GM18520 (cell line): Measurements from ENCODE around the gene ZNF3.

Source experiments
- ATAC-seq: cut with Tn5 transposase; IDR thresholded peaks from one replicate; pipeline ENCODE4 v1.9.1; 2021; ENCODE audit not compliant: unreplicated experiment

The ZNF3 gene

DNA sequence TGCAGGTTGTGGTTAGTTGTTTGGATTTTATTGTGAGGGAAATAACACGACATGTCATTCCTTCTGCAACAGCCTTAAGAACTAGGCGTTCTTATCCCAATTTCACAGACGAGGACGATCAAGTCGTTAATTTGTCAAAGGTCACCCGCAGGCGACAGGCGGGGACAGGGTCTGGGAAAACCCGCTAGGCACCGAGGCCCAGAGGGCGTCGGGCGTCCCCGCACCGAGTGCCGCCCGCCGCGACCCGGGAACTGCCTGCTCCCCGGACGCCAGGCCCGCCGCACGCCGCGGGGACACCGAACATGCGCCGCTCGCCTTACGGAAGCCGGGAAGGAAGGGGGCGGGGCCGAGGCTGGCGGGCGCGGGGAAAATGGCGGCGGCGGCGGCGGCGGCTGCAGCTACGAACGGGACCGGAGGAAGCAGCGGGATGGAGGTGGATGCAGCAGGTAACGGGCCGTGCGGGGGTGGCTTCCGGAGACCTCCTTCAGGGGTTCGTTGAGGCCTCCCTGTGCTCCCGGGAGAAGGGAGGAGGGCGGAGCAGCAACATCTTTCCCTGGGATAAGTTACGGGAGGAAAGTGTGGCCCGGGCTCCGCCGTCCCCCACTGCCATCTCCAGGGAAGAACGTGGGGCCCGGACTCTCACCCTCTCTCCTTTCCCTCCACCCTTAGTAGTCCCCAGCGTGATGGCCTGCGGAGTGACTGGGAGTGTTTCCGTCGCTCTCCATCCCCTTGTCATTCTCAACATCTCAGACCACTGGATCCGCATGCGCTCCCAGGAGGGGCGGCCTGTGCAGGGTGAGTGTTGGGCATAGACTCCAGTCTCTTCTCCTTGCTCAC is 7.3 kb upstream of the ZNF3 start, which contains the start of gene COPS6:
COPS6 (plus strand) TSS at position 349 of the 837 bp plus-strand sequence; CDS start at position 371, 22 bp downstream.
- ATAC-seq, result no peak

DNA sequence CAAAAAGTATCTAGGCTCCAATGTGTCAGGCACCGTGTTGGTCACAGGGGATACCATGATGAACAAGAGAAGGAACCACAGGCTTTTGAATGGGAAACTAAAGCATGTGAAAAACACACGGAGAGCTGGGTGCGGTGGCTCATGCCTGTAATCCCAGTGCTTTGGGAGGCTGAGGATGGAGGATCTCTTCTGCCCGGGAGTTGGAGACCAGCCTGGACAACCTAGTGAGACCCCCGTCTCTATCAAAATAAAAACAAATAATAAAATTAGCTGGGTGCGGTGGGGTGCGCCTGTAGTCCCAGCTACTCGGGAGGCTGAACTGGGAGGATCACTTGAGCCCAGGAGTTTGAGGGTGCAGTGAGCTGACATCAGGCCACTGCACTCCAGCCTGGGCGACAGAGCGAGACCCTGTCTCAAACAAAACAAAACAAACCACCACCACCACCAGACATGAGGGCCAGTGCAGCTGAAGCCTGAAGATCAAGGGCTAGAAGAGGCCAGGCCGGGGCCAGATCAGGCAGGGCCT is 6.6 kb upstream of the ZNF3 start:
- no peak for ATAC-seq

DNA sequence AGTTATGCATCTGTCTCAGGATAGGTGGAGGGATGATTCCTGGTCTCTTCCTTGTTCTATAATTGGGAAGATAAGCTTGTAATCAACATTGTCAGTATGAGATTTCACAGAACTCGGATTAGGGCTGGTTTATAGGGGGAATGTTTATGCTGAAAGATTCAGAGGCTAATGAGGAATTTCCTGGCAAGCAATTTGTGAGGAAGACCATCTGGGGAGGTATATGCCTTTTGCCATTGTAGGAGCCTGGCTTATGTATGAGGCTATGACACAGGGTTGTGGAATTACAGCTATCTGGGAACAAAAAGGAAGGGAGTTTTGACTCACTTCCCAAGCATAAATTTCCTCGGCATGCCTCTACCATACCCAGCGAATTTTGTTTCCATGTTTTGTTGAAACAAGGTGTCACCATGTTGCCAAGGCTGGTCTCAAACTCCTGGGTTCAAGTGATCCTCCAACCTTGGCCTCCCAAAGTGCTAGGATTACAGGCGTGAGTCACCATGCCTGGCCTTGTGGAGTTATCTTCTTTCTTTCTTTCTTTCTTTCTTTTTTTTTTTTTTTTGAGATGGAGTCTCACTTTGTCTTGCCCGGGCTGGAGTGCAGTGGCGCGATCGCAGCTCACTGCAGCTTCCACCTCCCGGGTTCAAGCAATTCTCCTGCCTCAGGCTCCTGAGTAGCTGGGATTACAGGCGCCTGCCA is 5.7 kb upstream of the ZNF3 start:
- ATAC-seq, result no peak

DNA sequence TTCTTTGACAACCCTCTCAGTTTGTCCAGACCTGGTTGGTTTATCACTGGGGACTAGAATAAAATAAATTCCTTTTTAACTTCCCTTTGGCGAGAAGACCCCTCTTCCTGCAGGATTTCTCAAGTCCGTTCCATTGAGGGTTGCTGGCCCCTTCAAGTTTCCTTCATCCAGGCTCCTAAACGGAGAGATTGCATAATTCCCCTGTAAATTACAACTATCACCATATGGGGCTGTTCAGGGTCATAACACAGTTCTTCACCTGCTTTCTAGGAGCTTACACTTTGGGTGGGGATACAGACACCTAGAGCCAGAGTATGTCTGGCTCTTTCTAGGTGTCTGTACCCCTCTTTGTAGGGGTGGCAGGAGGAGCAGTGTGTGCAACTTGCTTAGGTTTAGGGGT is 4.0 kb upstream of the ZNF3 start:
- ATAC-seq, result no peak

DNA sequence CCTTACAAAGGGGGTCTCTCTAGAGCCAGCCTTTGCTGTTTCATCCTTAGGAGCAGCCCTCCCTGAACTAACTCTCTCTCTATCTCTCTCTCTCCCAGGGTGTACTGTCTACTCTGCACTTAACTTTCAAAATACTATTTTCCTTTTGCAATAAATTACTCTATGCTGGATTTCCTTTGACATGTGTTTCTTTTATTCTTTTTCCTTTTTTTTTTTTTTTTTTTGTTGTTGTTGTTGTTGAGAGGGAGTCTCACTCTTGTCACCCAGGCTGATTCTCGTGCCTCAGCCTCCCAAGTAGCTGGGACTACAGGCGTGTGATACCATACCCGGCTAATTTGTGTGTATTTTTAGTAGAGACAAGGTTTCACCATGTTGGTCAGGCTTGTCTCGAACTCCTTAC is 1.5 kb upstream of the ZNF3 start:
- no peak for ATAC-seq

DNA sequence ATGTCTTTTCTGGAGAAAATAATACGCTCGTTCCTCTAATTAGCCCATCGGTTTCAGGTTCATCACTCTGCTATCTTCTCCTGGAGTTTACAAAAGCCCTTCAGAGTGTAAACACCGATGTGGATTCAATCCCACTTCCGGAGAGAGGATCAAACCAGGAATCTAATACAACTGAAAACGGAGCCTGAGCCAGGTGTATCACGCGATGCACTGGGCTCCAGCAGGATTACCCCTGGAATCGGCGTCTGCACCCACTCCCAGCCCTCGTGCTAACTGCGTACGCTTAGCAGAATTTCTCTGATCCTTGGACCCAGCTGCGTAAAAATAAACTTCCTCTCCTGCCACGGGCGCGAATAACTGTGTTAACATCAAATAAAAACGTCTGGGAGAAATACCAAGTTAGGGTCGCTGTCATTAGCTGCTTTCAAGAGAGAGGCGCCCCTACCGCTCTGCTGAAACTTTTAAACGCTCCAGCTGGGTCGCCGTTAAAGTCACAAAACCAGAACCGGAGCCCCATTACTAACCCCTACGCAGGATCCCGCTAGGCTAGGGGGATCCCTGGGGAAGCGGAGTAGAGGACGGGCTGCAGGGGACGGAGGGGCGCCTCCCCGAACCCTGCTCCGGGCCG is 502 bp downstream of the ZNF3 start:
- ATAC-seq, result no peak

DNA sequence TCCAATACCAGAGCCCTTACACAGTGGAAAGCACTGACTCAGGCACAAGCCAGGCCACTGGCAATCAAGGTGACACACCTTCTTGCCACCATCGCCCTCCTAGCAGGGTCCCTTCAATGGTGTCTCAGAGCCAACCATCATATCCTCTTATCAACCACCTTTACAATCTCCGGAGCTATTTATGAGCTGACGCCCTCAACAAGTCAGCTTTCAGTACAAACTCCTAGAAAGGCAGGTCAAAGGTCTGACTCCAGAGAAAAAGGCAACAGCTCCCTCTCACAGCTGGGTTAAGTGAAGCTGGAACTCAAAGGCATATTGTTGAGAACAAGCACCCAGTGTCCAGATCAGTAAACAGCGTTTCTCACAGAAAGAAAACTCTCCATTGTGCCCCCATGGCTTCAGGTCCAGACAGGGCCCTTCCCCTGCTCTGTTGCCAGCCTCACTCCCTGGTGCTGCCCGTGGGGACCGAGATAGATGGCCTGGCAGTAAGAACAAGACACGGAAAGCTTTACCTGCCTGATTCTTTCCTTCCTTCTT is 2.4 kb downstream of the ZNF3 start:
- no peak for ATAC-seq

DNA sequence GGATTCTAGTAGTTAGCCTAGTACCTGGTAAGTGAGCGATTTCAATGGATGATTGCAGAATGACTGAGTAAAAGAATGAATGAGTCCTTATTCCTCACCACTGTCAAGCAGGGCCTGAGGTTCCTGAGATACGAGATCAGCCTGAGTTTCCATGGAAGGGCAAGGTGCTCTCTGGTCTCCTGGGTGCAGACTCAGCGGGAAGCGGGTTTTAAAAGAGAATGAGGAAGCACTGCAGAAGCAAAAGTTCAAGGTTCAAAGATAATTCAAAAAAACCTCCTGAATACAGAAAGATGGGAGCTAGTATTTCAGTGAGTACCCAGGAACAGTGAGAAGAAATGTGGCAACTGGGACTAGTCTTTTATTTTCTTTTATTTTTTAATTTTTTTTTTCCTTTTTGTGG is 4.3 kb downstream of the ZNF3 start:
- ATAC-seq, result no peak

DNA sequence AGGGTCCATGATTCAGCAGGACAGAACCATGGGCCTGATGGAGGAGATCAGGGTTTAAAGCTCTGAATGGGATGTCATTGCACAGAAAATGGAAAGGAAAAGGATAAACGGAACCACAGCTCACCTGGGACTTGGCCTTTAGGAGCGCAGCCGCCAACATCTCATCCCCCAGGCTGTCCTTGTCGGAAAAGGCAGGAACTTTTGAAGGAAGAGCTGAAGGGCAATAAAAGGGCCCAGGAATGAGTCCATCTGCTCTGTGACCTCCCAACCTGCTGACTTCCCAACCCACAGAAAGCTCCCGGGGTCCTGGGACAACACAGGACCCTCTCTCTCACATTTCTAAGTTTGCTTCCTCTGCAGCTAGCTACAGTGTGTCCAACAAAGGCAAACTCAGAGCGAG is 6.1 kb downstream of the ZNF3 start:
- no peak for ATAC-seq

DNA sequence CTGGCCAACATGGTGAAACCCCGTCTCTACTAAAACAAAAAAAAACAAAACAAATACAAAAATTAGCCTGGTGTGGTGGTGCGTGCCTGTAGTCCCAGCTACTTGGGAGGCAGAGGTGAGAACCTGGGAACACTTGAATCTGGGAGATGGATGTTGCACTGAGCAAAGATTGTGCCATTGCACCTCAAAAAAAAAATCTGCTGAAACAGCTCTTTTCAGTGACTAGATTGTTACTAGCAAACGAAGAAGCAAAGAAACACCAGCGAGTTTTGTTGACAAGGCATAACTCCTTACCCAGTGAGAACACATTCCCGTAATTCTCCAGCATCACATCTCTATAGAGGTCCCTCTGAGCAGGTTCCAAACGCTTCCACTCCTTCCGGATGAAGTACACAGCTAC is 6.7 kb downstream of the ZNF3 start:
- ATAC-seq, result no peak

DNA sequence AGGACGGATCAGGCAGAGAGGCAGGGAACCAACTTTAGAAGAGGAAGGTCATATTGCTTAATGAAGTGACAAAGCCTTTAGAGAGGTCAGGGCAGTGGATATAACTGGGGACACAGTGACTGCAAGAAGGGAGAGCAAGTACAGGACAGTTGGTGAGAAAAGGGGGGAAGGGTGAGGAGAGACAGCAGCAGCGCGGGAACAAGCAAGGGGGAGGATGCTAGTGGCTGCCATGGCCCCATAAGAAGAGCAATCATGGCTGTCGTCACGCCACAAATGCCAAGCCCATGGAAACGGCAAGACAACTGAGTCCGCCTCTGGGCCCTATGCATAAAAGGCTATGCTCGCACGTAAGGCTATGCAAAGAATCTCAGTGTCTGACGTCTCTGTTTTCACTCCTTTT is 9.1 kb downstream of the ZNF3 start:
- no peak for ATAC-seq

DNA sequence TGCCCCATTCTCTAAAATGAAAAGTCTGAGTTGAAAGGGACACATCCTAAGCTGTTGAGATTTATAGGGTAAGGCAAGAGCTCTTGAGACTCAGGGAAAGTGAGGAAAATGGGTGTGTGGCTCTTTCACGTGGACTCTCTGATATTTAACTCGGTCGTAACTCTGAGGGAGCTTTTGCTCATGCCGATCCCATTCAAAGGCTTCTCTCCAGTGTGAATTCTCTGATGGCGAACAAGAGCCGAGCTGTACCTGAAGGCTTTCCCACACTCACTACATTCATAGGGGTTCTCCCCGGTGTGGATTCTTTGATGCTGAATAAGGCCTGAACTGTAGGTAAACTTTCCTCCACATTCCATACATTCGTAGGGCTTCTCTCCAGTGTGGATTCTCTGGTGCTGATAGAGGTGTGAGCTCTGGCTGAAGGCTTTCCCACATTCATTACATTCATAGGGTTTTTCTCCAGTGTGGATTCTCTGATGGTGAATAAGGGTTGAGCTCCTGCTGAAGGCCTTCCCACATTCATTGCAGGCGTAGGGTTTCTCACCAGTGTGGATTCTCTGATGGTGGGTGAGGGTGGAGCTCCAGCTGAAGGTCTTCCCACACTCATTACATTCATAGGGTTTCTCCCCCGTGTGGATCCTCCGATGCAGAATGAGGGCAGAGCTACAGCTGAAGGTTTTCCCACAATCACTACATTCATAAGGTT is 10.4 kb downstream of the ZNF3 start:
- ATAC-seq, result no peak

DNA sequence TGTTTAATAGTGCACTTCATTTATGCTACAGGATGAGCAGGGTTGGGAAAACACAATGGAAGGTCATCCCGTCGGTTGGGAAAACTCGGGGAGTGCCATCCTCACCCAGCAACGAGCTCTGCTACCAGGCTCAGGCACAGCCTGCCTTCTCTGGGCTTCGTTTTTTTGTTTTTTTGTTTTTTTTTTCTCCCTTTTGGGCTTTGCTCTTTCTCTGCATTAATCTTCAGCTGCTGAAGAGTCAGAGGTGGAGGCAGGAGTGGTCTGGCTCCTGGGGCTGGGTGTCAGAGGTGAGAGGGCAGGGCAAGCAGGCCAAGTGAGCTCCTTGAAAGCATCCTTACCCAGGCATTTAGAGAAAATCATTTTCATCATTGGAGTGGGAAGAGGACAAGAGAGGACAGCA is 11.5 kb downstream of the ZNF3 start:
- no peak for ATAC-seq

DNA sequence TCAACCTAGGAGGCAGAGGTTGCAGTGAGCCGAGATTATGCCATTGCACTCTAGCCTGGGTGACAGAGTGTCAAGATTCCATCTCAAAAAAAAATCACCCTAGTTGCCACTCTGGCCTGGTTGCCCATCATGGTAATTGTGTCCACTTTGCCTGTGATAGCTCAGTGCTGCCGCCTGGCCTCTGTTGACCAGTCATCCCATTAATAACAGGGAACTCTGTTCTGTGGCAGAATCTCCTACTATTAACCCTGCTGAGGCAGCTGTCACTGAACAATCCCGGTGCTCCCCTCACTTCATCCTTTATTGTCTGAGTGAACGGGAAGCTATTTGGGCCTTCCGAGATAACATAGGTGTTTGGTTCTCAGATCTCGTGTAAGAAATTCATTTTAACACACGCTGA is 14.6 kb downstream of the ZNF3 start:
- ATAC-seq, result no peak

DNA sequence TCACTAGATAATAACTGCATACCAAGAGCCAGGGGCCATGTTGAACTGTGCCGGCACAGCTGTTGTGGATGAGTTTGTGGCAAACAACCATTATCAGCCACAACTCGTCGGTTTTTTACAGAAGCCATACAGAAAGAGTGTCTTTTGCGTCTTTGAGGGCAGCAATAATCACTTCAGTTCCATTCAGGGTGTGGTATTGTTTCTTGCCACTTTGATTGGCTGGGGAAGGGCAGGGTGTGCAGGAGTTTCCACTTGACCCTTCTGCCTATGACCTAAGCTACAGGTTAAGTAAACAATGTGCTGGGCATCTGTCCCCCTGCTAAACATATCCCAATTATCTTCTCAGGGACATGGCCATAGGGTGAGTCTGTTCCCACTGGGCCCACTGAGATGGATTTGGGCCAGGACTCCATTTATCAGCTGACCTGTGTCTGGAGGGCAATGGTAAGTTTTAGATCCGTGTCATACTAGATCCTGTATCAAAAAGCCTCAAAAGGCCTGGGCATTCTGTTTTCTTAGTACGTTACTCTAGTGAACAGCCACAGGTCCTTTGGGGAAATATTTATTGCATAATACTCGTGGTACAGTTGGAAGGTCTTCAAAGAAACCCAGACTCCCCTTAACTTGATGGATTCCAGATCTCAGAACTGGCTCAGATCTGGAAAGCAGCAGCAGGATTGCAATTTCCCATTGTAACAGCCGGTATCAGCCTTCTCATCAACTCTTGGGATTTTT is 15.9 kb downstream of the ZNF3 start:
- ATAC-seq, result no peak

DNA sequence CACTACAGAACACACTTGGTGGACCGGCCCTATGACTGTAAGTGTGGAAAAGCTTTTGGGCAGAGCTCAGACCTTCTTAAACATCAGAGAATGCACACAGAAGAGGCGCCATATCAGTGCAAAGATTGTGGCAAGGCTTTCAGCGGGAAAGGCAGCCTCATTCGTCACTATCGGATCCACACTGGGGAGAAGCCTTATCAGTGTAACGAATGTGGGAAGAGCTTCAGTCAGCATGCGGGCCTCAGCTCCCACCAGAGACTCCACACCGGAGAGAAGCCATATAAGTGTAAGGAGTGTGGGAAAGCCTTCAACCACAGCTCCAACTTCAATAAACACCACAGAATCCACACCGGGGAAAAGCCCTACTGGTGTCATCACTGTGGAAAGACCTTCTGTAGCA is 17.4 kb downstream of the ZNF3 start:
- no peak for ATAC-seq

DNA sequence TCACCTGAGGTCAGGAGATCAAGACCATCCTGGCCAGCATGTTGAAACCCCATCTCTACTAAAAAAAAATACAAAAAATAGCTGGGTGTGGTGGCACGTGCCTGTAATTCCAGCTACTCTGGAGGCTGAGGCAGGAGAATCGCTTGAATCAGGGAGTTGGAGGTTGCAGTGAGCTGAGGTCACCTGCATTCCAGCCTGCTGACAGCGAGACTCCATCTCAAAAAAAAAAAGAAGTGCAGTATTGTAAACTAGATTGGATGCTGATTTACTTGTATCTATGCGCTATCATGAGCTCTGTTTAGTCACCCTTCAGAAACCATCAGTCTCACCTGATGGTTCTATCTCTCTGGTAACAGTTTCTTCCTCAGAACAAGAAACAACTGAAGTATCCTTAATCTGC is 18.1 kb downstream of the ZNF3 start:
- no peak for ATAC-seq

DNA sequence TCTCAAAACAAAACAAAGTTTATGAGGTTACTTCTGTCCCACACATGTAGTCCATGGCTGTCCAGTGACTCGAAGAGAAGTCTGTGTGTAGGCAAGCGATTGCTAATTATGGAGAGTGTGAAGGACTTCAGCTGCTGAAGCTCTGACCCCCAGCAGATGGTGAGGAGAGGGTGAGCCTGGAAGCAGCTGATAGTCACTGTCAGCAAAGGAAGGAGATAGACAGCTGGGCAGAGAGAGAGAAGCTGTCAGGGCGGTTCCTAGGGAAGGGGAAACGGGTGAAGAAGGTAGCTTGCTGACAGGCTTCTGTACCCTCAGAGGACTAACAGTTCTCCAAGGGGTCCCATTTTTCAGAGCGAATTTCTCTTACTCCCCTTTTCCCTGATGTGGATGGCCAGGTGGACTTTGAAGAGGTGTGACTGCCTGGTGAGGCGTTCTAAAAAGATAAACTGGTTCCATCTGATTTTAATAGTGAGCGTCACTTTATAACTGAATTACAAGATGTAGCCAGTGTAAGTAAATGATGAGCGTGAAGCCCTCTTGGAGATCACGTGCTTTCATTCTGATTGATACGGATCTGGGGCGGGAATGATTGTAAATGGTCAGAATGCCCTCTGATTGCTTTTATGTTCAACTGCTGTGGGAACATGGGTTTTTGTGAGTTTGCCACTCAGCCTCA is 19.9 kb downstream of the ZNF3 start:
- no peak for ATAC-seq

DNA sequence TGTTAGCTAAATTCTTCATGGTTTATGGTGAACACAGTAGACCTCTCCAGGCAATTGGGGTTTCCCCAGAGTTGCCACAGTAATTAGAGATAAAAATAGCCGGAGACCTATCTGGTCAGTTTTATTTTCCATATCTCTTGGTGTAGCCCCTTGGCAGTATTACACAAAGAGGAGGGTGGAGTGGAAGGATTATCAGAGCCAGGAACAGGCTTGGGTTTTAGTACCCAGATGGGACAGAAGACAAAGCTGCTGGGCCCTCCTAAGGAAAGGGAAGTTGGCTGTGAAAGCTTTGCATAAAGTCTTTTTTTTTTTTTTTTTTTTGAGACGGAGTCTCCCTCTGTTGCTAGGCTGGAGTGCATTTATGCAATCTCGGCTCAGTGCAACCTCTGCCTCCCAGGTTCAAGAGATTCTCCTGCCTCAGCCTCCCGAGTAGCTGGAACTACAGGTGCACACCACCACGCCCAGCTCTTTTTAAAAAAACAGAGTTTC is 22.2 kb downstream of the ZNF3 start:
- no peak for ATAC-seq

DNA sequence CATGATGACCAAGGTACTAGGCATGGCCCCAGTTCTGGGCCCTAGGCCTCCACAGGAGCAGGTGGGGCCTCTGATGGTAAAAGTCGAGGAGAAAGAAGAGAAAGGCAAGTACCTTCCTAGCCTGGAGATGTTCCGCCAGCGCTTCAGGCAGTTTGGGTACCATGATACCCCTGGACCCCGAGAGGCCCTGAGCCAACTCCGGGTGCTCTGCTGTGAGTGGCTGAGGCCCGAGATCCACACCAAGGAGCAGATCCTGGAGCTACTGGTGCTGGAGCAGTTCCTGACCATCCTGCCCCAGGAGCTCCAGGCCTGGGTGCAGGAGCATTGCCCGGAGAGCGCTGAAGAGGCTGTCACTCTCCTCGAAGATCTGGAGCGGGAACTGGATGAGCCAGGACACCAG is 24.5 kb downstream of the ZNF3 start:
- ATAC-seq, result no peak
